Measurements from ENCODE around the gene RWDD3. TPM values are rescaled to one million over a fixed set of nuclear protein-coding genes. Genes with fewer than 3 reads are reported as not detected.

RWDD3 gene
- total and polyA plus RNA-seq, 2 donors (not counting 1 experiment from before 2014, with no cell fraction given) = 19.9 to 21.9 TPM

DNA sequence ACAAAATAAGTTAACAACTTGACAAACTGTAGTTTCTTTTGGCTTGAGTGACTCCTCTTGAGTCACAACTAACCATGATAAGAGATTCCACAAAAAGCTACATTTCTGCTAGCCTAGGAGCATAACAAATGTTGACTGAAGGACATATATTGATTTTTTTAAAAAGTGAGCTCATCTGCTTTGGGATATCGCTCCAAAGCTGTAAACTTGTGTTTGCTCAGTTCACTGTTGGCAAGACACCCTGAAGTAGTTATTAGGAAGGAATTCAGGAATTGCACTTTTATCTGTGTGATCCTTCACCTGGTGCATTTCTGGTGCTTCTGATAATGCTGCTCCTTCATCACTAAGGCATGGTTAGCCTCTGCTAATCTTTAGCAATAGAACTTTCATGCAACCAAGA lies 23.7 kb downstream of the RWDD3 start:
- peaks cover 7% of the 10 kb centered on the region for H3K27me3 Mint-ChIP-seq
- no peaks in the 10 kb centered on the region for H3K4me1 Mint-ChIP-seq
- no peak overlapping the region for H2AFZ ChIP-seq (ENCODE audit: insufficient read depth, low read depth, low read length, poor library complexity, severe bottlenecking)
- no peak overlapping the region for H3K27ac ChIP-seq (ENCODE audit: low read length in 2 of 2)
- no peaks in the 10 kb centered on the region for H3K79me2 ChIP-seq (ENCODE audit: control insufficient read depth, insufficient read depth, low read length)
- H3K4me3 Mint-ChIP-seq = no peak overlapping the region
- H3K9me3 ChIP-seq (ENCODE audit: control extremely low read depth in 1 of 3, control insufficient read depth in 2 of 3, insufficient read depth in 1 of 3, low read length in 2 of 3) = peaks cover 0 to 3% (median 0%) of the 10 kb centered on the region in 3 donors
- H3K9me3 Mint-ChIP-seq (ENCODE audit: insufficient read depth) = no peaks in the 10 kb centered on the region
- TF ChIP-seq, protein P1, sequence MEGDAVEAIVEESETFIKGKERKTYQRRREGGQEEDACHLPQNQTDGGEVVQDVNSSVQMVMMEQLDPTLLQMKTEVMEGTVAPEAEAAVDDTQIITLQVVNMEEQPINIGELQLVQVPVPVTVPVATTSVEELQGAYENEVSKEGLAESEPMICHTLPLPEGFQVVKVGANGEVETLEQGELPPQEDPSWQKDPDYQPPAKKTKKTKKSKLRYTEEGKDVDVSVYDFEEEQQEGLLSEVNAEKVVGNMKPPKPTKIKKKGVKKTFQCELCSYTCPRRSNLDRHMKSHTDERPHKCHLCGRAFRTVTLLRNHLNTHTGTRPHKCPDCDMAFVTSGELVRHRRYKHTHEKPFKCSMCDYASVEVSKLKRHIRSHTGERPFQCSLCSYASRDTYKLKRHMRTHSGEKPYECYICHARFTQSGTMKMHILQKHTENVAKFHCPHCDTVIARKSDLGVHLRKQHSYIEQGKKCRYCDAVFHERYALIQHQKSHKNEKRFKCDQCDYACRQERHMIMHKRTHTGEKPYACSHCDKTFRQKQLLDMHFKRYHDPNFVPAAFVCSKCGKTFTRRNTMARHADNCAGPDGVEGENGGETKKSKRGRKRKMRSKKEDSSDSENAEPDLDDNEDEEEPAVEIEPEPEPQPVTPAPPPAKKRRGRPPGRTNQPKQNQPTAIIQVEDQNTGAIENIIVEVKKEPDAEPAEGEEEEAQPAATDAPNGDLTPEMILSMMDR (IDR thresholded peaks at IDR 0.05) = no peak
- TF ChIP-seq EZH2 (IDR thresholded peaks at IDR 0.05; ENCODE audit: borderline replicate concordance, insufficient read depth, low read depth, low read length, poor library complexity, severe bottlenecking) = no peak
- POLR2A ChIA-PET = no interaction called here
- H3K4me1 ChIP-seq (ENCODE audit: control insufficient read depth in 2 of 2, insufficient read depth in 2 of 2, low read length in 2 of 2) = no peaks in the 10 kb centered on the region
- CTCF ChIA-PET = no interaction called here
- H4K20me1 ChIP-seq (ENCODE audit: control insufficient read depth, insufficient read depth, low read length, poor library complexity, severe bottlenecking) = no peaks in the 10 kb centered on the region
- intact Hi-C loops (cut with micrococcal nuclease) = no loop called here
- 100% methylated on average over 1 of the region's 1 CpG for WGBS (ENCODE audit: insufficient coverage)
- H3K4me2 ChIP-seq (replicated peaks; ENCODE audit: low read depth, low read length, poor library complexity, severe bottlenecking) = no peak overlapping the region
- ATAC-seq (ENCODE audit: low read depth) (no peak), DNase-seq (no peak)
- no peak overlapping the region for H3K4me3 ChIP-seq (ENCODE audit: control extremely low read depth in 1 of 5, extremely low read depth in 1 of 5, insufficient read depth in 1 of 5, low read depth in 2 of 5, low read length in 4 of 5)
- no peak overlapping the region for H3K9ac ChIP-seq (ENCODE audit: low read length)
- no peaks in the 10 kb centered on the region for H3K27me3 ChIP-seq (replicated peaks in 1 of 4; ENCODE audit: control extremely low read depth in 1 of 4, control insufficient read depth in 3 of 4, insufficient read depth in 4 of 4, low read length in 3 of 4)
- no peaks in the 10 kb centered on the region for H3K36me3 ChIP-seq (replicated peaks in 1 of 2; ENCODE audit: control extremely low read depth in 1 of 2, control insufficient read depth in 1 of 2, extremely low read depth in 1 of 2, insufficient read depth in 2 of 2, low read length in 1 of 2)
- no peak overlapping the region for H3K27ac Mint-ChIP-seq

DNA sequence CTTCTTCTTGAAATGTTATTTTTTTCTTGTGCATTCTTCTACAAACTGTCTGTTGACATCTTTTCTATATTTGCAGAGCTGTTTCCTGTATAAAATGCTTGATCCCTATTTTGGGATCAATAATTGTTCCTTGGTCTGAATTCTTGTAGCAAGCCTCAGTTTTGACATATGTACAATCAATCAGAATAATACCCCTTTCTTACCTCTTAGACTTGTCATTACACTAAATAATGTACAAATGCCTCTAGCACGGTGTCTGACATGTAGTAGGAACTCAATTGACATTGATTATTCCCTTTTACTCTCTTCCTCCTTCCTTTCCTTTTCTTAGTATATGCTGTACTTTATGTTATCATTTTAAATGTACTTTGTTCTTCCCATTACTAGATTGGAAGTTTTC lies 25.2 kb downstream of the RWDD3 start:
- H3K27ac ChIP-seq (ENCODE audit: low read length in 2 of 2) = no peak overlapping the region
- whole genome bisulfite sequencing (ENCODE audit: insufficient coverage) = no CpG with 5 or more reads among the region's 1 CpG

More for the DNA sequence above, 25.2 kb downstream of the RWDD3 start:
- Mint-ChIP-seq H3K27ac (no peak overlapping the region), H3K4me3 (no peak overlapping the region), H3K4me1 (no peaks in the 10 kb centered on the region), H3K27me3 (peaks cover 7% of the 10 kb centered on the region), H3K9me3 (ENCODE audit: insufficient read depth) (no peaks in the 10 kb centered on the region)
- no peaks in the 10 kb centered on the region for H3K4me1 ChIP-seq (ENCODE audit: control insufficient read depth in 2 of 2, insufficient read depth in 2 of 2, low read length in 2 of 2)
- no peak for TF ChIP-seq EZH2 (IDR thresholded peaks at IDR 0.05; ENCODE audit: borderline replicate concordance, insufficient read depth, low read depth, low read length, poor library complexity, severe bottlenecking)
- TF ChIP-seq, protein P1 (IDR thresholded peaks at IDR 0.05) = no peak
- ATAC-seq (ENCODE audit: low read depth) (no peak), DNase-seq (no peak)
- peaks cover 0 to 2% (median 0%) of the 10 kb centered on the region in 3 donors for H3K9me3 ChIP-seq (ENCODE audit: control extremely low read depth in 1 of 3, control insufficient read depth in 2 of 3, insufficient read depth in 1 of 3, low read length in 2 of 3)
- H3K79me2 ChIP-seq (ENCODE audit: control insufficient read depth, insufficient read depth, low read length) = no peaks in the 10 kb centered on the region
- intact Hi-C loops (cut with micrococcal nuclease) = no loop called here
- no peak overlapping the region for H3K9ac ChIP-seq (ENCODE audit: low read length)
- no peak overlapping the region for H3K4me2 ChIP-seq (replicated peaks; ENCODE audit: low read depth, low read length, poor library complexity, severe bottlenecking)
- H3K4me3 ChIP-seq (ENCODE audit: control extremely low read depth in 1 of 5, extremely low read depth in 1 of 5, insufficient read depth in 1 of 5, low read depth in 2 of 5, low read length in 4 of 5) = no peak overlapping the region
- ChIA-PET POLR2A (no interaction called here), CTCF (no interaction called here)
- no peaks in the 10 kb centered on the region for H3K36me3 ChIP-seq (replicated peaks in 1 of 2; ENCODE audit: control extremely low read depth in 1 of 2, control insufficient read depth in 1 of 2, extremely low read depth in 1 of 2, insufficient read depth in 2 of 2, low read length in 1 of 2)
- H3K27me3 ChIP-seq (replicated peaks in 1 of 4; ENCODE audit: control extremely low read depth in 1 of 4, control insufficient read depth in 3 of 4, insufficient read depth in 4 of 4, low read length in 3 of 4) = no peaks in the 10 kb centered on the region
- H2AFZ ChIP-seq (ENCODE audit: insufficient read depth, low read depth, low read length, poor library complexity, severe bottlenecking) = no peak overlapping the region
- H4K20me1 ChIP-seq (ENCODE audit: control insufficient read depth, insufficient read depth, low read length, poor library complexity, severe bottlenecking) = no peaks in the 10 kb centered on the region

Measured in B cell (primary cell).